Mesothelial cell of epicardium (in vitro differentiated cells): ENCODE data around the gene CREBL2. TPM values are rescaled to one million over a fixed set of nuclear protein-coding genes. Genes with fewer than 3 reads are reported as not detected.
"Not testable (repeated sequence)": the region's sequence is repeated elsewhere in the genome, so short reads cannot be mapped to it uniquely, and the experiment has no call there.

ENCODE experiments used
- DNase-seq, 2 experiments: peaks; one replicate each; pipeline ENCODE4 v3.0.0; 2021; ENCODE audit warnings: low spot score in 2 of 2; ENCODE audit not compliant: unreplicated experiment in 2 of 2
- H3K27ac Mint-ChIP-seq: 2 replicates; pipeline ENCODE4 v1.8.0; 2021; ENCODE audit warnings: mixed read lengths
- H3K27me3 Mint-ChIP-seq: 2 replicates; pipeline ENCODE4 v1.8.0; 2021; ENCODE audit warnings: low read depth, mixed read lengths
- H3K36me3 Mint-ChIP-seq: 2 replicates; pipeline ENCODE4 v1.8.0; 2021; ENCODE audit warnings: mixed read lengths
- H3K4me1 Mint-ChIP-seq: 2 replicates; pipeline ENCODE4 v1.8.0; 2021; ENCODE audit warnings: mixed read lengths
- H3K4me3 Mint-ChIP-seq: 2 replicates; pipeline ENCODE4 v1.8.0; 2021; ENCODE audit warnings: mild to moderate bottlenecking, moderate library complexity, mixed read lengths
- H3K9me3 Mint-ChIP-seq: 2 replicates; pipeline ENCODE4 v1.8.0; 2021; ENCODE audit warnings: mixed read lengths
- total RNA-seq: library from RNA; stranded (reverse); gene quantifications from 3 replicates; pipeline ENCODE4 v1.2.1, GENCODE V29; 2021
- TF ChIP-seq, protein P1 (sequence below): fragments of 200-600 bp; sonication (generic); IDR thresholded peaks from one replicate; pipeline ENCODE4 v1.5.0; 2021; ENCODE audit warnings: antibody characterized with exemption; ENCODE audit not compliant: unreplicated experiment

Gene CREBL2
- total RNA-seq, 1 donor from 2014 or later: 8.0 TPM

DNA sequence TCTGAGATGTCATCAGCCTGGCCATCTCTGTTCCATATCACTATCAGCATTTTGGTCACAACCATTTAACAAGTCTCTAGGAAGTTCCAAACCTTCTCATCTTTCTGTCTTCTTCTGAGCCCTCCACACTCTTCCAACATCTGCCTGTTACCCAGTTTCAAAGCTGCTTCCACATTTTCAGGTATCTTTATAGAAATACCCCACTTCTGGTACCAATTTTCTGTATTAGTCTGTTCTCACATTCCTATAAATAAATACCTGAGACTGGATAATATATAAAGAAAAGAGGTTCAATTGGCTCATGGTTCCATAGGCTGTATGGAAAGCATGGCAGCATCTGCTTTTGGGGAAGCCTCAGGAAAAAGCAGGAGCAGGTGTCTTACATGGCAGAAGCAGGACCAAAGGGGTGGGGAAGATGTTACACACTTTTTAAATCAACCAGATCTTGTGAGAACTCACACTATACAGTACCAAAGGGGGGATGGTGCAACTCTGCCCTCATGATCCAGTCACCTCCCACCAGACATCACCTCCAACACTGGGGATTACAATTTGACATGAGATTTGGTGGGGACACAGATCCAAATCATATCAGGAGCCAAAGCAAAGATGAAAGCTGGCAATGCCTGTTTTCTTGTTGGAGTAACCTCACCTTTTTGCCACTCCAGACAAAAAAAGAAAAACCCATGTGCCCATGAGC is 37.4 kb downstream of the CREBL2 start:
- Mint-ChIP-seq H3K36me3 (peaks cover 17% of the 10 kb centered on the region), H3K27ac (no peak overlapping the region), H3K4me3 (no peak overlapping the region), H3K9me3 (peaks cover 43% of the 10 kb centered on the region), H3K27me3 (no peaks in the 10 kb centered on the region), H3K4me1 (no peaks in the 10 kb centered on the region)
- TF ChIP-seq, protein P1, sequence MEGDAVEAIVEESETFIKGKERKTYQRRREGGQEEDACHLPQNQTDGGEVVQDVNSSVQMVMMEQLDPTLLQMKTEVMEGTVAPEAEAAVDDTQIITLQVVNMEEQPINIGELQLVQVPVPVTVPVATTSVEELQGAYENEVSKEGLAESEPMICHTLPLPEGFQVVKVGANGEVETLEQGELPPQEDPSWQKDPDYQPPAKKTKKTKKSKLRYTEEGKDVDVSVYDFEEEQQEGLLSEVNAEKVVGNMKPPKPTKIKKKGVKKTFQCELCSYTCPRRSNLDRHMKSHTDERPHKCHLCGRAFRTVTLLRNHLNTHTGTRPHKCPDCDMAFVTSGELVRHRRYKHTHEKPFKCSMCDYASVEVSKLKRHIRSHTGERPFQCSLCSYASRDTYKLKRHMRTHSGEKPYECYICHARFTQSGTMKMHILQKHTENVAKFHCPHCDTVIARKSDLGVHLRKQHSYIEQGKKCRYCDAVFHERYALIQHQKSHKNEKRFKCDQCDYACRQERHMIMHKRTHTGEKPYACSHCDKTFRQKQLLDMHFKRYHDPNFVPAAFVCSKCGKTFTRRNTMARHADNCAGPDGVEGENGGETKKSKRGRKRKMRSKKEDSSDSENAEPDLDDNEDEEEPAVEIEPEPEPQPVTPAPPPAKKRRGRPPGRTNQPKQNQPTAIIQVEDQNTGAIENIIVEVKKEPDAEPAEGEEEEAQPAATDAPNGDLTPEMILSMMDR: no peak
- DNase-seq: no peak

DNA sequence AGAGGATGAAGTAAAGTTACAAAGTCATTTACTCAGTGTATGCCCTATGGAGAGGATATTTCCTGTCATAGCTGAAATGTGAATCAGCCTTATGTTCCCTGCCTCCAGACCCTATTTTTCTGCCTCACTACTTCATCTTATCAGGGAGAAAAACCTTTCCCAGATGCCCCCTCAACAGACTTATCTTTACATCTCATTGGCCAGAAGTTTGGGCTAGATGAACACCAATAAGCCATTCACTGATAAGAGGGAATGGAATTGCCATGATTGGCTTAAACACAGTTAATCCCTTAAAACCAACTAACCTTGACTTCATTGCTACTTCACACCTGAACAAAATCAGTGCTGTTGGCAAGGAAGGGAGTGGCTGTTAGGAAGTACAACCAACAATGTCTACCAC is 40.1 kb downstream of the CREBL2 start:
- H3K27ac Mint-ChIP-seq: no peak overlapping the region
- TF ChIP-seq, protein P1: no peak
- DNase-seq: no peak
- no peak overlapping the region for H3K4me3 Mint-ChIP-seq
- peaks cover 41% of the 10 kb centered on the region for H3K9me3 Mint-ChIP-seq
- H3K27me3 Mint-ChIP-seq: no peaks in the 10 kb centered on the region
- peaks cover 5% of the 10 kb centered on the region for H3K4me1 Mint-ChIP-seq
- peaks cover 15% of the 10 kb centered on the region for H3K36me3 Mint-ChIP-seq

DNA sequence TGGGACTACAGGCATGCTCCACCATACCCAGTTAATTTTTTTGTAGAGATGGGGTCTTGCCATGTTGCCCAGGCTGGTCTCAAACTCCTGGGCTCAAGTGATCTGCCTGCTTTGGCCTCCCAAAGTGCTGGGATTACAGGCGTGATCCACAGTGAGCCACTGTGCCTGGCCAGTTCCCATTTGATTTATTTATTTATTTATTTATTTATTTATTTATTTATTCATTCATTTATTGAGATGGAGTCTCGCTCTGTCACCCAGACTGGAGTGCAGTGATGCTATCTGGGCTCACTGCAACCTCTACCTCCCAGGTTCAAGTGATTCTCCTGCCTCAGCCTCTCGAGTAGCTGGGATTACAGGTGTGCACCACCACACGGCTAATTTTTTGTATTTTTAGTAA is 41.0 kb downstream of the CREBL2 start:
- H3K9me3 Mint-ChIP-seq: peaks cover 33% of the 10 kb centered on the region
- not testable (repeated sequence) for DNase-seq, H3K36me3 Mint-ChIP-seq, H3K4me1 Mint-ChIP-seq, H3K27me3 Mint-ChIP-seq, H3K4me3 Mint-ChIP-seq, H3K27ac Mint-ChIP-seq

DNA sequence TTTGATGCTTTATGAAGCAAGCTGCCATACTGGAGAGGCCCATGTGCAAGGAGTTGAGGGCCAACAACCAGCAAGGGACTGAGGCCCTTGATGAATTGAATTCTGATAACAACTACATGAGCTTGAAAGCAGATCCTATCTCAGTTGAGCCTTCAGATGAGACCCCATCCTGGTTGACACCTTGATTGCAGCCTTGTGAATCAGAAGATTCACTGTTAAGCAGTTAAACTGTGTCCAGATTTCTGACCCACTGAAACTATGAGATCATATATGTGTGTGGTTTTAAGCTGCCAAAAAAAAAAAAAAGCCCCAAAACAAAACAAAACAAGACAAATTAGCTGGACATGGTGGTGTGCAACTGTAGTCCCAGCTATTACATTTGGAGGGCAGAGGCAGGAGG is 42.2 kb downstream of the CREBL2 start:
- Mint-ChIP-seq H3K27ac (no peak overlapping the region), H3K4me3 (no peak overlapping the region), H3K36me3 (peaks cover under 1% of the 10 kb centered on the region), H3K4me1 (peaks cover 5% of the 10 kb centered on the region), H3K27me3 (no peaks in the 10 kb centered on the region), H3K9me3 (peaks cover 21% of the 10 kb centered on the region)
- TF ChIP-seq, protein P1: no peak
- DNase-seq: no peak

DNA sequence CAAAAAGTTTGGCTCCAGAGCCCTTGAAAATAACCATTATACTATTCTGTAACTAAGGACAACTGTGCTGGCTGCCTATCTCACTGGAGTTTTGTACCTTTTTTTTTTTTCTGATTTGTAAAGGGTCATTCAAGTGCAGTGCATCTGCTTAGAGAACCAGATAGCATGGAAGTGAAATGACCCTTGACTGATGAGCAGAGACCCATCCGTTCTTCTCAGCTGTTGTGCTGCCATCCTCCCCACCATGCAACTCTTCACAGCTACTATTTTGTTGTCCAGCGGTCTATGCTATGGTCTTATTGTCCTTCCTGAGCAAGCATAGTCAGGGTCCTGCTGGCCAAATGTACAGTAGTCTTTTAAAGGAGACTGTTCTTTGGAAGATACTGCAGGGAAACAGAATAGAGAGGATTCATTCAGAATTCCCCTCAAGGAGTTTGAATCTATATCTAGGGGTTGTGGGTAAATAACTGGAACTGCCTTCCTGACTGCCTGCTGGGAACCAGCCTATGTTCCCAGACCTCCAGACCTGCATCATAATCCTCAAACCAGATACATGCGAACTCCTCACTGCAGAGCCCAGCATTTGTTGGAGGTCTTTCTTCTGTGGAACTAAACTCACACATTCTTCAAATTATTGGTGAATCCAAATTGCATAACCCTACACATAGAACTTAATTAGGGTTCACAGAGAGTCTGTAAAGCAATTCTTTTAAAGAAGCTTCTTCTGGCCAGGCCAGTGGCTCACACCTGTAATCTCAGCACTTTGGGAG is 43.2 kb downstream of the CREBL2 start:
- Mint-ChIP-seq H3K4me3 (no peak overlapping the region), H3K9me3 (peaks cover 12% of the 10 kb centered on the region), H3K27ac (no peak overlapping the region), H3K27me3 (no peaks in the 10 kb centered on the region), H3K36me3 (no peaks in the 10 kb centered on the region), H3K4me1 (peaks cover 8% of the 10 kb centered on the region)
- no peak for DNase-seq
- TF ChIP-seq, protein P1: no peak

DNA sequence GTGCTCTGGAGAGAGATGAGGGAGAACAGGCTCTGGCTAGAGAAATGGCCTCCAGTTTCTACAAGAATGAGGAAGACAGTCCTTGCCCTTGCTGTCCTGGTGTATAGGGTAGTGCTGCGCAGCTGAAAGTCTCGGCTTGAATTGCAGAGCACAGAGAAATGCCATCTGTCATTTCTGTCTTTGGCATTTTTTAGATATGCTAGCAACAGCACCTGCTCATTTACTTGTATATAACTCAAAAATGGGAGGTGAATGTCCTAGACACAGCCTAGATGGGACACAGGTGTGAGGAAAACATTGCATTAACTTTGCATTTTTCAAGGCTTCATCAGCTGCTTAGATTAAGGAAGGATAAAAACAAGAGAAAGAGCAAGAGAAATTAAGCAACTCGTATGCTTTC is 48.5 kb downstream of the CREBL2 start:
- no peak overlapping the region for H3K27ac Mint-ChIP-seq
- no peaks in the 10 kb centered on the region for H3K36me3 Mint-ChIP-seq
- TF ChIP-seq, protein P1: no peak
- peaks cover 9% of the 10 kb centered on the region for H3K4me1 Mint-ChIP-seq
- DNase-seq: no peak
- H3K9me3 Mint-ChIP-seq: no peaks in the 10 kb centered on the region
- no peak overlapping the region for H3K4me3 Mint-ChIP-seq
- no peaks in the 10 kb centered on the region for H3K27me3 Mint-ChIP-seq
